ENCODE measurements around the gene ANGPTL7. TPM values are rescaled to one million over a fixed set of nuclear protein-coding genes. Genes with fewer than 3 reads are reported as not detected.
"Not testable (repeated sequence)": the region's sequence is repeated elsewhere in the genome, so short reads cannot be mapped to it uniquely, and the experiment has no call there.

ANGPTL7 gene
- total RNA-seq, 2 donors from 2014 or later = 0.34 to 0.81 TPM

DNA sequence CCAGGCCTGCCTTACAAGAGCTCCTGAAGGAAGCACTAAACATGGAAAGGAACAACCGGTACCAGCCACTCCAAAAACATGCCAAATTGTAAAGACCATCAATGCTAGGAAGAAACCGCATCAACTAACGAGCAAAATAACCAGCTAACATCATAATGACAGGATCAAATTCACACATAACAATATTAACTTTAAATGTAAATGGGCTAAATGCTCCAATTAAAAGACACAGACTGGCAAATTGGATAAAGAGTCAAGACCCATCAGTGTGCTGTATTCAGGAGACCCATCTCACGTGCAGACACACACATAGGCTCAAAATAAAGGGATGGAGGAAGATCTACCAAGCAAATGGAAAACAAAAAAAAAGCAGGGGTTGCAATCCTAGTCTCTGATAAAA lies 26.4 kb upstream of the ANGPTL7 start:
- DNase-seq; ATAC-seq; intact Hi-C loops (cut with DNase I, micrococcal nuclease): not testable (repeated sequence)

DNA sequence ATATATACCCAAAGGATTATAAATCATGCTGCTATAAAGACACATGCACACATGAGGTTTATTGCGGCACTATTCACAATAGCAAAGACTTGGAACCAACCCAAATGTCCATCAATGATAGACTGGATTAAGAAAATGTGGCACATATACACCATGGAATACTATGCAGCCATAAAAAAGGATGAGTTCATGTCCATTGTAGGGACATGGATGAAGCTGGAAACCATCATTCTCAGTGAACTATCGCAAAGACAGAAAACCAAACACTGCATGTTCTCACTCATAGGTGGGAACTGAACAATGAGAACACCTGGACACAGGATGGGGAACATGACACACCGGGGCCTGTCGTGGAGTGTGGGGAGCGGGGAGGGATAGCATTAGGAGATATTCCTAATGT lies 22.4 kb upstream of the ANGPTL7 start:
- DNase-seq; ATAC-seq; intact Hi-C loops (cut with DNase I, micrococcal nuclease): not testable (repeated sequence)

DNA sequence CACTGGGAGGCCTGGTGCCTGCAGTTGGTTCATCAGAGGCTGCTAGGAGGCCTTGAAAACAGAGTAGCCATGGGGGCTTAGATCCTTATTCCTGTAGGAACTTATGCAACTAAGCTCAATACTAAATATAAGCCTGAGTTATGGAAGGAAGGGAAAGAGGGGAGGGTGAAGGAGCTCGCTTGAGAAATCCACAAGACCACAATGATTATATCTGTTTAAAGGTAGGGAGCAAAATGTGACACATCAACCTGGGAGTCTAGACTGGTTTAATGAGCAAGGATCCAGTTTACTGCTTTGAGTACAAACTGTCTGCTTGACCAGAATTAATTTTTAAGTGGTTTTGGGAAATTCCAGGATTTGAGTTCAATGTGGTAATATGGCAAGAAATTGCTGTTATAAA lies 20.4 kb upstream of the ANGPTL7 start:
- DNase-seq (no peak), ATAC-seq (no peak)
- intact Hi-C loops (cut with DNase I, micrococcal nuclease) = no loop called here

DNA sequence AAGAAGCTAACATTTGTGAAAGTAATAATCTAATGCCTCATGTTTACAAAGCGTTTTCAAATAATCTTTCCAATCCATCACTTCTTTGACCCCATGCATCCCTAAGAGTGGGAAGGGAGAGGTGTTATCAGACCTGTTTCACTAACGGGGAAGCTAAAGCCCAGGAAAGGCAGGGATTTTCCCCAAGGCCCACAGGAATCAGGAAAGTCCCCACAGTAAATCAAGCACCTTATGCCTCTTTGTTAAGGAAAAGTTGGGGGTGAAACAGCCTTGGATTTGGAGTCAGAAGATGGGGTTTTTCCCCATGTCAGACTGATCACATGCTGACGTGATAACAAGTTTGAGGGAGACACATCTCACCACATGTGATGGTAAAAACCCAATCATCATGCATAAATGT lies 20.0 kb upstream of the ANGPTL7 start:
- no peak for ATAC-seq
- intact Hi-C loops (cut with DNase I, micrococcal nuclease) = no loop called here
- no peak for DNase-seq

DNA sequence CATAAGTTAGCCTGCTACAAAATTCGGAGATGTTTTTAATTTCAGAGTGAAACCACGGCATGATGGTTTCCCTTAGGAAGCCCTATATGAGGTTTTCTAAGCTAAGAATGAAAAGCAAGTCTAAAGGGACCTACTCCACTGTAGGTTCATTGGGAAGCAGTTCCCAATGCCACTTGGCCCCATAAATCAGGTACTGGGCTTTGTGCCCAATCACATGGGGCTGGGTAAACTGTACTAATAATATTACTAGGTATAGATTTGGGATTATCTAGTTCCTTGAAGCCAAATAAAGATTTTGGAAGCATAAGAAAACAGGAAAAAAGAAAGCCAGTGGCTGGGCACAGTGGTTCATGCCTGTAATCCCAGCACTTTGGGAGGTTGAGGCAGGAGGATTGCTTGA lies 19.1 kb upstream of the ANGPTL7 start:
- no peak for DNase-seq
- ATAC-seq = no peak
- intact Hi-C loops (cut with DNase I, micrococcal nuclease) = no loop called here

DNA sequence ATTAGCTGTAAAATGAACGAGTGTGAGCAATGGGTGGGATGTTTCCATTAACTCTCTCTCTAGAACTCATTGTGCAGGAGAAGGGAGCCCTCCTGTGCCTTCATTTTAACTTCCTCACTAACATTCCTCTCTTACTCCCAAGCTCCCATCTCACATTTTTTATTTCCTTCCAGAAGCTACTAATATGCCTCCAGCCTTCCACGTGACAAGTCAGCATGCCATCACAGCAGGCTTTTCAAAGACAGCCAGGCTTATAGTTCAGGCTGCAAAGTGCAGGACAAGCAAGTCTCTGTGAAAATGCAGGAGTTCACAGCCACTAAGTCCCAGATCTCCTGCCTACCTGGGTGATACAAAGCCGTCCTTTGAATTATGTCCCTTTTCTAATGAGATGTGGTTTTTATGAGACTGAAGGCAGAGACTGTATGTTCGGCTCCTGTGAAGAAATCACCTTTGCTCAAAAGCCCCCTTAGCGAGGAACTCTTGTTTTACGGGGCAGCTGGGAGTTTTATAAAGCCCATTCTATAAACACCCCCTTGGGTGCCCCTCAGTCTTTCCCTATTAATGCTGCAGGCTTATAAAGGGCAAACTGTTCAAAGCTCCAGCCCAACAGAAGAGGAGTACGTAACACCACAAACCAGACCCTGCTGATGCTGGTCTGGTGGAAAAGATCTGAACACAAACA lies 14.8 kb upstream of the ANGPTL7 start:
- intact Hi-C loops (cut with DNase I, micrococcal nuclease) = no loop called here
- no peak for DNase-seq
- ATAC-seq = no peak

DNA sequence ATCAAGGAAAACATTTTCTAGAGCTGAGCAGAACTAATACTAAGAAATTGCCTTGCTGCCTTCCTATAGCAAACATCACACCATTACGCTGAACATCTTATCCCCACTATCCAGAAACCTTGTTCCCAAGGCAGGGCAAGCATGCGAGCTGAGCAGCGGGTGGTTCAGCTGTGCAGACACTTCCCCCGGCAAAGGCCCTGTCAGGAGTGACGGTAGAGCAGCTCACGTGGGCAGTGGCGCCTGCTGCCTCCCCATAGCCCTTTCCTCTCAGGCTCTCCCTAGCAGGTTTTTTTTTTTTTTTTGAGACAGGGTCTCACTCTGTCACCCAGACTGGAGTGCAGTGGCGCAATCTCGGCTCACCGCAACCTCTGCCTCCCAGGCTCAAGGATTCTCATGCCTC lies 13.7 kb upstream of the ANGPTL7 start:
- intact Hi-C loops (cut with DNase I, micrococcal nuclease) = no loop called here
- no peak for ATAC-seq
- no peak for DNase-seq

DNA sequence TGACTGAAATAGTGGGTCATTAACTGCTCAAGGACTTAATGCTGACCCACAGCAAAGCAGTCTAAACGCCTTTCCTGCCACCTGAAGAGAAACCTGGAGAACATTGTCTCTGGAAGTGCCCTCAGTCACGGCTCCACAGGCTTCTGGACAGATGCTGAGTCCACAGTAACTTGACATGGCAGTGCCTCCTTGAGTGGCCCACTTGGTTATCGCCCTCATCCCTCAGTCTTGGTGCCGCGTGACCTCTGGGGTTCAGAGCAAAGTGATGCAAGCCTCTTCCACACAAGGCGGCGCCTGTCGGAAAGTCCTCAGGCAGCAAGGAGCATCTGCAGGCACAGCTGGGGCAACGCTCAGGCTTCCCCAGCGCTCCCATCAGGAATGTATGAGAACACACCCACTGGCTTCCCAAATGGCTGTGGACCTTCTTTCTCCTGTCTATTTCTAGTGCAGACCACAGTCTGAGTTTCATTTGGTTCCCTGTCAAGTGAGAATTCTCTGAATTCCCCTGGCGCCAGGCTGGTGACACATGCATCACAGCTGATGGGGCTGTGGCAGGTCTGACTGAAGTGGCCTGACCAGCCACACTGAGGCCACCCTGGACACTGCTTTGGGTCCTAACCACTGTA lies 13.0 kb upstream of the ANGPTL7 start:
- DNase-seq (no peak), ATAC-seq (no peak)
- intact Hi-C loops (cut with DNase I, micrococcal nuclease) = no loop called here

DNA sequence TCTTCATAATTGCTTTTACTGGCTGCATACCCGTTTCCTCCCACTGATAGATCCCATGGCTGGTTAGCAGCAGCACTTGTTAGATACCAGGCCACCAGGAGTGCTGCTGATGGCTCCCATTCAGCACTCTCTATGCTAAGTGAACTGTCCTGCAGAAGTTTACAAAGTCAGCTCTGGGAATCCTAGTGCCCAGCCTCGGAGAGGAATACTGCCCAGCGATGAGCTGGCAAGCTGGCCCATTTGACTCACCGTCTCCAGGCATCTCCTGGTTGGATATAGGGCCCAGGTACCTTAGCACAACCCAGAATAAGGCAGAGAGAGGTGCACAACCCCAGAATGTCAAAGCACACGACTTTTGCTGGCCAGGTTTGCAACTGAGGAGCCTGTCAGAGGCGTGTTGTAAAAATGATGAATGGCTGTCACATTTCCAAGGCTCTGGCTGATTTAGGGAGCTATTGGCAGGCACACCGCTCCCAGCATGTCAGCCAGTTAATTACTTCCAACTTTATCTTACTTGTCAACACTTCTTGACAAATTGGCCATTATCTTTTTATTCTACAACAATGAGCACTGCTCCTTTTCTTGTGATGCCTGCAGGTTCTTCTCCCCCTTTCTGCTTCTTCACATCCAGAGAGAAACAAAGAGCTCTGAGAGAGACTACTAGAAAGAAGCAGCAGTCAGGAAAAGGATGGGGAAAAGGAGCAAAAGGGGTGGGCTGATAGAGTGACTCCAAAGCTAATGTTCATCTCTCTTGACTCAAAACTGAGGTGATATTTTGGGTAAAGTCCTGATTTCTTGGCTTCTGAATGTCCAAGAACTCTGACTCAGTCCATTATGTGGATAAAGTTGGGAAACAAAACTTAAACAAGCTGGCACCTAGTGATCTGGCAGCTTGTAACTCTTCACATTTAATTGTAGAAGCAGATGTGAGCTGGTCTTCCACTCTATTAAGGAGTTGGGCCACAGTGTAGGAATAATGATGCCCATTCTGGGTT lies 10.8 kb upstream of the ANGPTL7 start:
- ATAC-seq (peak; percentile 43), DNase-seq (no peak)
- intact Hi-C loops (cut with DNase I, micrococcal nuclease) = no loop called here

DNA sequence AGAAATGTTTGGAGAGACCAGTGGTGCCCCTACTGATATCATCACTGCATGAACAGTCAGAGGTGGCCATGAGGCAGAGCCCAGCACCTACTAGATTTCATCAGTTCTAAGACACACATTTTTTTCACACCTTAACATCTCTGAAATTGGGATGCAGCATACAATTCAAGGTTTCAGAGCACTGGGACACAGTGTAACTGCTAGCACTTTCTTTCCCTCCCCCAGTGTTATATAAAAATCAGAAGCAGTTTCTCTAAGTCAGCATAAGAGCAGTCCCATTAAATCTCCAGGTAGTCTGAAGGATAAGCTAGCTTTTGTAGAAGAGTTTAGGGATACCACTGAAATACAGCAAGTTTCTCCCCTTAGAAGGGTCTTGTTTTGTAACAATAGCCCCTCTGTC lies 10.0 kb upstream of the ANGPTL7 start:
- intact Hi-C loops (cut with DNase I, micrococcal nuclease) = no loop called here
- DNase-seq = no peak
- ATAC-seq = no peak

DNA sequence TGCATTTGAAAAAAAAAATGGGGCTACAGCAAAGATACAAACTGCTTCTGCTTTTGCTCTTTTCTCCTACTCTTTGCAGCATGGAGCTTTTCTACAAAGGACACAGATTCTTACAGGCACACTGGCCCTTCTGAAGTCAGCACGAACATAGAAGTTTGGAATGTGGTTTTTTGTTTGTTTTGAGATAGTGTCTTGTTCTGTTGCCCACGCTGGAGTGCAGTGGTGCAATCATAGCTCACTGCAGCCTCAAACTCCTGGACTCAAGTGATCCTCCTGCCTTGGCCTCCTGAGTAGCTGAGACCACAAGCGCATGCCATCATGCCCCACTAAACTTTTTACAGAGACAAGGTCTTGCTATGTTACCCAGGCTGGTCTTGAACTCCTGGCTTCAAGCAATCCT lies 9.4 kb upstream of the ANGPTL7 start:
- DNase-seq; intact Hi-C loops (cut with DNase I, micrococcal nuclease); ATAC-seq: not testable (repeated sequence)

DNA sequence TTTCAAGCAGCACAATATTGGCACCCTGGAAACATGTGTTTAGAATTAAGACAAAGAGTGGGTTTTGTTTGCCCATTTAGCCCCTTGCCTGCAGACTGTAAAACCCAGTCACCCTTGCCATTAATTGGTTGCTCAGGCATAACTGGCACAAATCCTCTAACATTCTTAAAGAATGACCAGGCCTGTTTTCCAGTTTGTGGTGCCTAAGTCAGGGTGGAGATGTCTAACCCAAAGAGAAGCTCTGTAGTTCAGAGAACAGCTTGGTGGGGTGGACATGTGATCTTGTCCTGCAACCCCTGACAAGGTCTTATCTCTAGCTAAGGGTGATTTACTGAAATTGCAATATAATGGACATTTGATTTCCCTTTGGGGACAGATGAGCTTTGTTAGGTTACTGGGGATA lies 8.8 kb upstream of the ANGPTL7 start:
- intact Hi-C loops (cut with DNase I, micrococcal nuclease) = no loop called here
- DNase-seq (no peak), ATAC-seq (no peak)

DNA sequence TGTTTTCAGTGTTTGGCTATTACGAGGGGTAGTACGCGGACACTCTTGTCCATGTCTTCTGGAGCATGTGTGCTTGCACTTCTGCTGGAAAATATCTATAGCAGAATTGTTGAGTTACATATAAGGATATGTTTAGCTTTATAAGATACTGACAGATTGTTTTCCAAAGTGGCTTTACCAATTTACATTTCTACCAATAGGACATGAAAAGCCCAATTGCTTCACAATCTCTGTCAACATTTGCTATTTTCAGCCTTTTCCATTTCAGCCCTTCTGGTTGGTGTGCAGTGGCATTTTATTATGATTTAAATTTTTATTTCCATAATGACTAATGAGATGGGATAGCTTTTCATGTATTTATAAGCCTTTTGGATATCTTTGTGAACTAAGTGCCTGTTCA lies 6.3 kb upstream of the ANGPTL7 start:
- intact Hi-C loops (cut with DNase I, micrococcal nuclease) = no loop called here
- ATAC-seq (no peak), DNase-seq (no peak)

DNA sequence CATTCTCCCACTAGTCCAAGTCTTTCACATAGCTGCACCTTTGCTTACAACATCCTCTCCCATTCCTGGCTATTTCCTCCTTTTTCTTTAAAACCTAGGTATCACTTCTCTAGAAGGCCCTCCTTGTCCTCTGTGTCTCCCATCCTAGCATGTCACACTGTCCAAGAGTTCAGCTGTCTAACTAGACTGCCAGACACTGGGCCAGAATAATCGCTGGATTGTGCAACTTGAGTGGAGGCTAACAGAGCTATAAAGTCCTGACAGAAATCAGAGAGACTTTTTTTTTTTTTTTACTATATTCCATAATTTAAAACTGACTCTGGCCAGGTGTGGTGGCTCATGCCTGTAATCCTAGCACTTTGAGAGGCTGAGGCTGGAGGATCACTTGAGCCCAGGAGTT lies 4.2 kb upstream of the ANGPTL7 start:
- intact Hi-C loops (cut with DNase I, micrococcal nuclease) = no loop called here
- ATAC-seq = no peak
- DNase-seq = no peak

DNA sequence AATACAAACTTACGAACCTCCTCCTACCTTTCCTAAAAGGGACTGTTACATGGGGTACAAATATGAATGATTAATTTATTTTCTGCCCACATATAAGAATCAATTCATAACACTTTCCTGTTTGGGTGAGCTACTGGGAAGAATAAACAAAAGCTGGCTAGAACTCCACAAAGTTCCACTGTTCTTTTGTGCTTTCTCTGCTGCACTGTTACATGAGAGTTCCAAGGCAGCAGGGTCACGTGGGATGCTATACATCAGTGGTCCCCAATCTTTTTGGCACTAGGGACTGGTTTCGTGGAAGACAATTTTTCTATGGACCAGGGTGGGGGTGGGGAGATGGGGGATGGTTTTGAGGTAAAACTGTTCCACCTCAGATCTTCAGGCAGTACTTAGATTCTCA lies 2.2 kb upstream of the ANGPTL7 start:
- ATAC-seq (no peak), DNase-seq (no peak)
- intact Hi-C loops (cut with DNase I, micrococcal nuclease) = no loop called here

DNA sequence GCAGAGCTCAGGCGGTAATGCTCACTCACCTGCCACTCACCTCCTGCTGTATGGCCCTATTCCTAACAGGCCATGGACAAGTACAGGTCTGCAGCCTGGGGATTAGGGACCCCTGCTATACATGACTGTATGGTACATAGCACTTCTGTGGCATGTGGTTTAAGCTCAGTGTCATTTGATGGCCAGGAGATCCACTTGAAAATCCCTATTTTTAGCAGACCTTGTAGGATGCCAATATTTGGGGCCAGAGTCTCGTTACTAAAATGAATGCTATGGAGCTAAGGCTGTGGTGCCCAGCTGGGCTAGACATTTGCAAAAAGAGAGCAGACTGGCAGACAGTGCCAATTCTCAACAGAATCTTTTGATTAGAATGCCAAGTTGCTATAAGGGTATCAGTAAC lies 1.7 kb upstream of the ANGPTL7 start:
- DNase-seq = no peak
- no peak for ATAC-seq
- intact Hi-C loops (cut with DNase I, micrococcal nuclease) = no loop called here

DNA sequence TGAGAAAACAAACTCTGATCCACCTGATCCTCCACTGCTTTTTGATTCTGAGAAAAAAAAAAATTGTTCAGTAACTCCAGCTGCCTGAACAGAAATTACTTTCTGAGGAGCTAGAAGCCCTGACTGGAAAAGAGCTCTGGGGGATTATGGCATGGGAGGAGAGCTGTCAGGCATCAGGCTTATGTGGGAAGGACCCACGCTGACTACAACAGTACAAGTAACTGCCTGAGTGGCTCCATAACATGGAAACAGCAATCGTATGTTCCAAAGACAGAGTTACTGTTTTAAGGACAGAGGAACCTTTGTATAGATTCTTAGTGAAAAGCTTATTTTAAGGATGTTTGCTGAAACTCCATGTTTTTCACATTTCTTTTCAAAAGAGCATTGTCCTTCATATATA lies 1.2 kb upstream of the ANGPTL7 start:
- intact Hi-C loops (cut with DNase I, micrococcal nuclease) = no loop called here
- no peak for ATAC-seq

DNA sequence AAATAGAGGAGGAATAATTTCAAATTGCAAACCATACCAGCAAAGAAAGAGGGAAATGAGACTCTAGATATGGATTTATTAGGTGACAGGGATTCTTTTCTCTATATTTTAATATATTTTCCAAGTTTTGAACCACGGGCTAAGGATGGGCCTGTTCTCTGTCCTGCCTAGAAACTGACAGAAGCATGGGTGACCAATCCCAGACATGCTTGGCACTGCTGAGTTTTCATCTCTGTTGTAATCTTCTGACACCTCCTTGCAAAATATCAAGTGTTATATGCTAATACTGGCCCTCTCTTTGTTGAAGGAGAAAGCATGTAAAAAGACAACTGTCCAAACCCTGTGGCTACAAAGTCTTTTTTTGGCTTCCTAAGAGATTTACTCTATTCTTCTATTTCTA lies 774 bp upstream of the ANGPTL7 start:
- no peak for ATAC-seq
- no peak for DNase-seq
- intact Hi-C loops (cut with DNase I, micrococcal nuclease) = no loop called here

More for the DNA sequence above, 1.2 kb upstream of the ANGPTL7 start:
- DNase-seq = no peak

DNA sequence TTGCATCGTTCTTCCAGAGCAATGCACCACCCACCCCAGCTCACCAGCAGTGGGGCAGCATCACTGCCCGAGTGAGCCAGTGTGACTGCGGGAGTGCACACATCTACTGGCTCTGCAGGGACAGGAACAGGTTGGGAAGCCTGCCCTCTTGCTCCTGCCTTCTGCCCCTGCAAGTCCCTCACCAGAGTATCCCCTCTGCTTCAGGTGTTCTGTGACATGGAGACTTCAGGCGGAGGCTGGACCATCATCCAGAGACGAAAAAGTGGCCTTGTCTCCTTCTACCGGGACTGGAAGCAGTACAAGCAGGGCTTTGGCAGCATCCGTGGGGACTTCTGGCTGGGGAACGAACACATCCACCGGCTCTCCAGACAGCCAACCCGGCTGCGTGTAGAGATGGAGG lies 4.2 kb downstream of the ANGPTL7 start:
- no peak for DNase-seq

More for the DNA sequence above, 4.2 kb downstream of the ANGPTL7 start:
- intact Hi-C loops (cut with DNase I, micrococcal nuclease) = no loop called here
- no peak for ATAC-seq
